ENCODE data around the gene DCC. TPM values are rescaled to one million over a fixed set of nuclear protein-coding genes. Genes with fewer than 3 reads are reported as not detected.

DCC gene
- total RNA-seq, 4 donors from 2014 or later = 0.84 to 1.2 TPM; not detected in 2

GRCh38 chr18:53472546-53472945, 1132.5 kb downstream of the DCC start:
- H3K36me3 ChIP-seq = no peaks in the 10 kb centered on the region
- no peaks in the 10 kb centered on the region for H3K27me3 ChIP-seq
- peaks cover 0 to 7% (median 0%) of the 10 kb centered on the region in 4 donors for H3K9me3 ChIP-seq
- TF ChIP-seq CTCF (IDR thresholded peaks at IDR 0.05) (no peak), POLR2A (IDR thresholded peaks at IDR 0.05) (no peak), EP300 (IDR thresholded peaks at IDR 0.05) (no peak)
- H3K4me1 ChIP-seq = no peaks in the 10 kb centered on the region
- no peak for DNase-seq (ENCODE audit: low spot score in 2 of 2)
- no peak overlapping the region for H3K4me3 ChIP-seq
- H3K27ac ChIP-seq = no peak overlapping the region
- WGBS, 2 donors = 20 to 31% methylated on average over 2 of the region's 2 CpGs

- no peaks in the 10 kb centered on the region for H3K4me1 ChIP-seq
- no peak for DNase-seq (ENCODE audit: low spot score in 2 of 2)
- no peaks in the 10 kb centered on the region for H3K27me3 ChIP-seq
- H3K27ac ChIP-seq = no peak overlapping the region
- WGBS, 2 donors = 89 to 90% methylated on average over 3 of the region's 3 CpGs
- peaks cover 0 to 7% (median 0%) of the 10 kb centered on the region in 4 donors for H3K9me3 ChIP-seq
- no peak overlapping the region for H3K4me3 ChIP-seq
- no peaks in the 10 kb centered on the region for H3K36me3 ChIP-seq
- no peak for TF ChIP-seq CTCF (IDR thresholded peaks at IDR 0.05)
- TF ChIP-seq POLR2A (IDR thresholded peaks at IDR 0.05) = no peak
- no peak for TF ChIP-seq EP300 (IDR thresholded peaks at IDR 0.05)
These were observed 1138.2 kb downstream of the DCC start for GRCh38 chr18:53478155-53478554.

GRCh38 chr18:53486296-53486695, 1146.3 kb downstream of the DCC start:
- WGBS, 2 donors = 40 to 44% methylated on average over 3 of the region's 3 CpGs
- no peak overlapping the region for H3K27ac ChIP-seq
- TF ChIP-seq EP300 (IDR thresholded peaks at IDR 0.05) (no peak), POLR2A (IDR thresholded peaks at IDR 0.05) (no peak), CTCF (IDR thresholded peaks at IDR 0.05) (no peak)
- no peaks in the 10 kb centered on the region for H3K36me3 ChIP-seq
- no peaks in the 10 kb centered on the region for H3K27me3 ChIP-seq
- H3K9me3 ChIP-seq = no peaks in the 10 kb centered on the region
- no peak overlapping the region for H3K4me3 ChIP-seq
- peaks cover 0 to 16% (median 0%) of the 10 kb centered on the region in 4 donors for H3K4me1 ChIP-seq
- DNase-seq (ENCODE audit: low spot score in 2 of 2) = no peak

- no peak for DNase-seq (ENCODE audit: low spot score in 2 of 2)
- Histone ChIP-seq H3K27ac (peak overlapping the region in 1 of 4 donors; percentile 50), H3K27me3 (no peaks in the 10 kb centered on the region), H3K36me3 (no peaks in the 10 kb centered on the region), H3K9me3 (peaks cover 0 to 6% (median 2%) of the 10 kb centered on the region in 4 donors), H3K4me3 (no peak overlapping the region), H3K4me1 (peaks cover 0 to 16% (median 0%) of the 10 kb centered on the region in 4 donors)
- TF ChIP-seq EP300 (IDR thresholded peaks at IDR 0.05) = no peak
- WGBS, 2 donors = 15 to 25% methylated on average over 3 of the region's 3 CpGs
These were observed 1149.3 kb downstream of the DCC start for GRCh38 chr18:53489266-53489665.

GRCh38 chr18:53490019-53490418, 1150.0 kb downstream of the DCC start:
- H3K9me3 ChIP-seq = peaks cover 0 to 6% (median 2%) of the 10 kb centered on the region in 4 donors

More at GRCh38 chr18:53490019-53490418, 1150.0 kb downstream of the DCC start:
- H3K36me3 ChIP-seq = no peaks in the 10 kb centered on the region
- WGBS, 2 donors = 57 to 60% methylated on average over 2 of the region's 2 CpGs
- peak overlapping the region in 1 of 4 donors; percentile 50 for H3K27ac ChIP-seq
- TF ChIP-seq EP300 (IDR thresholded peaks at IDR 0.05) (no peak), CTCF (IDR thresholded peaks at IDR 0.05) (no peak), POLR2A (IDR thresholded peaks at IDR 0.05) (no peak)
- H3K27me3 ChIP-seq = no peaks in the 10 kb centered on the region
- H3K4me3 ChIP-seq = no peak overlapping the region
- H3K4me1 ChIP-seq = peaks cover 0 to 16% (median 0%) of the 10 kb centered on the region in 4 donors
- no peak for DNase-seq (ENCODE audit: low spot score in 2 of 2)

All from tibial nerve (tissue), 4 donors.